OCI-LY1 (cell line): ENCODE data around the gene PAPSS2.

Experiments
- H2AFZ ChIP-seq: fragments of 200-600 bp; sonication (generic), shearing (Covaris generic); 2 replicates; pipeline ENCODE4 v1.6.0; 2014; ENCODE audit warnings: antibody characterized with exemption, mild to moderate bottlenecking, low read length
- H3F3A ChIP-seq: fragments of 200-600 bp; sonication (generic), shearing (Covaris generic); 2 replicates; pipeline ENCODE4 v1.6.0; 2014; ENCODE audit warnings: mild to moderate bottlenecking, antibody characterized with exemption, low read length, moderate library complexity; ENCODE audit not compliant: insufficient read depth
- H3K27ac ChIP-seq: fragments of 200-600 bp; sonication (generic); 2 replicates; pipeline ENCODE4 v1.5.1; 2014; ENCODE audit warnings: low read length, mixed run types, mild to moderate bottlenecking, low read depth; ENCODE audit not compliant: poor library complexity, severe bottlenecking
- H3K27me3 ChIP-seq: fragments of 200-600 bp; sonication (generic); 2 replicates; pipeline ENCODE4 v1.6.0; 2014; ENCODE audit warnings: antibody characterized with exemption, mild to moderate bottlenecking, low read length, moderate library complexity; ENCODE audit not compliant: insufficient read depth
- H3K36me3 ChIP-seq: fragments of 200-600 bp; sonication (generic); 2 replicates; pipeline ENCODE4 v1.6.1; 2014; ENCODE audit warnings: mild to moderate bottlenecking, antibody characterized with exemption, low read length, moderate library complexity, mixed read lengths; ENCODE audit not compliant: insufficient read depth
- H3K4me1 ChIP-seq: fragments of 200-600 bp; sonication (generic); 2 replicates; pipeline ENCODE4 v1.5.1; 2014; ENCODE audit warnings: mild to moderate bottlenecking, low read length, moderate library complexity; ENCODE audit not compliant: insufficient read depth, severe bottlenecking
- H3K4me2 ChIP-seq: fragments of 200-600 bp; sonication (generic), shearing (Covaris generic); 2 replicates; pipeline ENCODE4 v1.6.1; 2014; ENCODE audit warnings: low read length
- H3K4me3 ChIP-seq: fragments of 200-600 bp; sonication (generic); 2 replicates; pipeline ENCODE4 v1.5.1; 2014; ENCODE audit warnings: low read length, low read depth, mild to moderate bottlenecking, mixed read lengths; ENCODE audit not compliant: poor library complexity, severe bottlenecking
- H3K79me2 ChIP-seq: fragments of 200-600 bp; shearing (Covaris generic); 2 replicates; pipeline ENCODE4 v1.6.1; 2016; ENCODE audit warnings: mixed run types, low read length, mixed read lengths; ENCODE audit not compliant: insufficient read depth
- H3K9ac ChIP-seq: fragments of 200-600 bp; sonication (generic), shearing (Covaris generic); 2 replicates; pipeline ENCODE4 v1.6.1; 2014; ENCODE audit warnings: mild to moderate bottlenecking, low read length, mixed read lengths
- H3K9me2 ChIP-seq: fragments of 200-600 bp; sonication (generic), shearing (Covaris generic); 2 replicates; pipeline ENCODE4 v1.6.1; 2014; ENCODE audit warnings: low read depth, mild to moderate bottlenecking, low read length, mixed read lengths
- H3K9me3 ChIP-seq: fragments of 200-600 bp; shearing (Covaris generic); 2 replicates; pipeline ENCODE4 v1.6.1; 2014; ENCODE audit warnings: low read length, mixed read lengths
- H4K20me1 ChIP-seq: fragments of 200-600 bp; sonication (generic), shearing (Covaris generic); 2 replicates; pipeline ENCODE4 v1.6.0; 2016; ENCODE audit warnings: mild to moderate bottlenecking, low read length; ENCODE audit not compliant: insufficient read depth
- CTCF ChIP-seq: fragments of 200-600 bp; sonication (generic), shearing (Covaris generic); IDR thresholded peaks from 2 replicates; pipeline ENCODE4 v1.5.1; 2017; ENCODE audit warnings: mild to moderate bottlenecking, antibody characterized with exemption, low read length, moderate library complexity, mixed read lengths
- EZH2 ChIP-seq: fragments of 200-600 bp; sonication (generic), shearing (Covaris generic); IDR thresholded peaks from 2 replicates; pipeline ENCODE4 v1.8.0; 2017; ENCODE audit warnings: borderline replicate concordance, mixed run types, mild to moderate bottlenecking, antibody characterized with exemption, low read length, moderate library complexity, mixed read lengths

PAPSS2 gene

GRCh38 chr10:87658858-87659555 lies 671 bp upstream of the PAPSS2 start:
- H3K27ac ChIP-seq = no peak overlapping the region
- no peaks in the 10 kb centered on the region for H4K20me1 ChIP-seq
- no peaks in the 10 kb centered on the region for H3K36me3 ChIP-seq
- H3K4me2 ChIP-seq = peak overlapping the region; percentile 77
- H3K9ac ChIP-seq = no peak overlapping the region
- H3K9me3 ChIP-seq = no peaks in the 10 kb centered on the region
- TF ChIP-seq CTCF (no peak), EZH2 (no peak)
- no peaks in the 10 kb centered on the region for H3K9me2 ChIP-seq
- H3K4me3 ChIP-seq = peak overlapping the region; percentile 60
- peaks cover 9% of the 10 kb centered on the region for H3K4me1 ChIP-seq
- H2AFZ ChIP-seq = no peak overlapping the region
- no peaks in the 10 kb centered on the region for H3K27me3 ChIP-seq
- H3K79me2 ChIP-seq = no peaks in the 10 kb centered on the region
- H3F3A ChIP-seq = no peaks in the 10 kb centered on the region

GRCh38 chr10:87660484-87661133 lies 931 bp downstream of the PAPSS2 start:
- TF ChIP-seq EZH2 = no peak
- TF ChIP-seq CTCF = no peak
- Histone ChIP-seq H3K9ac (peak overlapping the region; percentile 30; the same call in 1 of the 2 replicates), H3K27ac (no peak overlapping the region), H3F3A (no peaks in the 10 kb centered on the region), H2AFZ (no peak overlapping the region), H3K4me3 (peak overlapping the region; percentile 60), H3K79me2 (no peaks in the 10 kb centered on the region), H4K20me1 (no peaks in the 10 kb centered on the region), H3K36me3 (no peaks in the 10 kb centered on the region; the same call in 1 of the 2 replicates), H3K9me3 (no peaks in the 10 kb centered on the region), H3K9me2 (no peaks in the 10 kb centered on the region), H3K27me3 (no peaks in the 10 kb centered on the region), H3K4me2 (peak overlapping the region; percentile 77), H3K4me1 (peaks cover 9% of the 10 kb centered on the region)

GRCh38 chr10:87661861-87662785 lies 2.4 kb downstream of the PAPSS2 start:
- no peaks in the 10 kb centered on the region for H4K20me1 ChIP-seq
- TF ChIP-seq EZH2 = no peak
- TF ChIP-seq CTCF = no peak
- peaks cover 9% of the 10 kb centered on the region for H3K4me1 ChIP-seq
- no peaks in the 10 kb centered on the region for H3K9me2 ChIP-seq
- H2AFZ ChIP-seq = no peak overlapping the region
- no peak overlapping the region for H3K4me2 ChIP-seq
- H3K4me3 ChIP-seq = no peak overlapping the region
- no peak overlapping the region for H3K27ac ChIP-seq
- no peaks in the 10 kb centered on the region; the same call in 1 of the 2 replicates for H3K36me3 ChIP-seq
- no peaks in the 10 kb centered on the region for H3K9me3 ChIP-seq
- no peaks in the 10 kb centered on the region for H3K79me2 ChIP-seq
- no peaks in the 10 kb centered on the region for H3F3A ChIP-seq
- no peaks in the 10 kb centered on the region for H3K27me3 ChIP-seq
- no peak overlapping the region for H3K9ac ChIP-seq
